ENCODE measurements around the gene PPP3CA. TPM values are rescaled to one million over a fixed set of nuclear protein-coding genes. Genes with fewer than 3 reads are reported as not detected.

Gene PPP3CA
- total RNA-seq, 1 experiment from 2014 or later: 133 TPM

GRCh38 chr4:101044766-101045165, 302.6 kb downstream of the PPP3CA start:
- Histone ChIP-seq H3K9me3 (ENCODE audit: control insufficient read depth in 1 of 2, insufficient read depth in 1 of 2, low read depth in 1 of 2, low read length in 2 of 2) (no peaks in the 10 kb centered on the region), H3K36me3 (ENCODE audit: control insufficient read depth in 1 of 2, insufficient read depth in 2 of 2, low read length in 2 of 2) (no peaks in the 10 kb centered on the region), H3K4me3 (replicated peaks in 1 of 2; ENCODE audit: low read depth in 1 of 2, low read length in 2 of 2) (no peak overlapping the region), H4K20me1 (ENCODE audit: insufficient read depth) (no peaks in the 10 kb centered on the region), H3K4me1 (ENCODE audit: control insufficient read depth in 1 of 2, insufficient read depth in 2 of 2, low read length in 2 of 2) (peaks cover 45 to 53% of the 10 kb centered on the region in 2 experiments), H3K9me2 (ENCODE audit: insufficient read depth) (no peaks in the 10 kb centered on the region), H2AFZ (ENCODE audit: low read depth, low read length, poor library complexity, severe bottlenecking) (no peak overlapping the region), H3K9ac (ENCODE audit: low read length) (no peak overlapping the region), H3K27ac (ENCODE audit: low read depth, low read length) (no peak overlapping the region), H3K79me2 (ENCODE audit: insufficient read depth, low read length) (no peaks in the 10 kb centered on the region; the same call in 1 of the 2 replicates), H3K27me3 (ENCODE audit: insufficient read depth, low read length) (no peaks in the 10 kb centered on the region), H3K4me2 (ENCODE audit: low read length) (no peak overlapping the region)
- RAD21 ChIA-PET (ENCODE audit: low non-redundant PET in 1 of 2, low total read pairs in 2 of 2, uncharacterized antibody in 2 of 2, unreplicated experiment in 2 of 2): no interaction called here
- CTCF ChIA-PET: no interaction called here
- no TSS peak for BruUV-seq (replicated peaks)
- TF ChIP-seq RAD21 (IDR thresholded peaks at IDR 0.05; ENCODE audit: low read depth) (no peak), JUND (IDR thresholded peaks at IDR 0.05) (no peak), TCF7L2 (IDR thresholded peaks at IDR 0.05; ENCODE audit: borderline replicate concordance, extremely low read depth, insufficient read depth, insufficient read length) (no peak), ZBTB33 (IDR thresholded peaks at IDR 0.05; ENCODE audit: extremely low read depth, insufficient replicate concordance, low read length) (no peak), ELF1 (IDR thresholded peaks at IDR 0.05; ENCODE audit: borderline replicate concordance, low read depth) (no peak), EZH2 (IDR thresholded peaks at IDR 0.05) (no peak), REST (IDR thresholded peaks at IDR 0.05; ENCODE audit: low read depth) (no peak), CEBPB (IDR thresholded peaks at IDR 0.05; ENCODE audit: low read depth) (no peak), POLR2A (IDR thresholded peaks at IDR 0.05; ENCODE audit: borderline replicate concordance, extremely low read depth, insufficient read depth, insufficient read length) (no peak), MAX (IDR thresholded peaks at IDR 0.05) (no peak), SP1 (IDR thresholded peaks at IDR 0.05; ENCODE audit: low read depth) (no peak), FOSL1 (IDR thresholded peaks at IDR 0.05; ENCODE audit: low read depth) (no peak), SRF (IDR thresholded peaks at IDR 0.05; ENCODE audit: low read depth) (no peak), ATF3 (IDR thresholded peaks at IDR 0.05) (no peak), CTCF (IDR thresholded peaks at IDR 0.05 in 2 of 3, conservative IDR thresholded peaks at IDR 0.05 in 1 of 3; ENCODE audit: borderline replicate concordance in 1 of 3, insufficient read depth in 1 of 3, low read depth in 2 of 3, low read length in 2 of 3) (no peak)
- POLR2A ChIA-PET: no interaction called here
- DNase-seq (ENCODE audit: low read depth, low spot score): no peak
- intact Hi-C loops (cut with micrococcal nuclease): no loop called here
- ATAC-seq: no peak

Data from HCT116 (cell line).